HepG2 (cell line): ENCODE measurements around the gene DENND4A. TPM values are rescaled to one million over a fixed set of nuclear protein-coding genes. Genes with fewer than 3 reads are reported as not detected.

ENCODE experiments used
- CSRNP1 ChIP-seq: sonication (generic); formaldehyde crosslinking; IDR thresholded peaks from 2 replicates; pipeline ENCODE4 v1.8.1; 2023; ENCODE audit warnings: mild to moderate bottlenecking, missing genetic modification reagents
- ESRRA ChIP-seq: sonication (generic); formaldehyde crosslinking; IDR thresholded peaks from 2 replicates; pipeline ENCODE4 v1.5.1; 2020; ENCODE audit warnings: mild to moderate bottlenecking, low read depth, missing genetic modification reagents
- FOXC1 ChIP-seq: sonication (generic); formaldehyde crosslinking; IDR thresholded peaks from 2 replicates; pipeline ENCODE4 v1.8.0; 2022; ENCODE audit warnings: mild to moderate bottlenecking, missing genetic modification reagents, borderline replicate concordance
- PATZ1 ChIP-seq: sonication (generic); formaldehyde crosslinking; IDR thresholded peaks from 2 replicates; pipeline ENCODE4 v1.4.0; 2020; ENCODE audit warnings: missing genetic modification reagents
- TGIF2 ChIP-seq: IDR thresholded peaks from 2 replicates; pipeline ENCODE4 v1.6.1; 2016; ENCODE audit warnings: control low read depth, missing compliant biosample characterization
- ZBTB49 ChIP-seq: sonication (generic); formaldehyde crosslinking; IDR thresholded peaks from 2 replicates; pipeline ENCODE4 v1.4.0; 2020; ENCODE audit warnings: missing genetic modification reagents, borderline replicate concordance
- ZNF235 ChIP-seq: sonication (generic); formaldehyde crosslinking; IDR thresholded peaks from 2 replicates; pipeline ENCODE4 v1.8.1; 2023; ENCODE audit warnings: mild to moderate bottlenecking, missing genetic modification reagents, borderline replicate concordance
- ZNF296 ChIP-seq: sonication (generic); formaldehyde crosslinking; conservative IDR thresholded peaks from 2 replicates; pipeline ENCODE4 v1.5.0; 2020; ENCODE audit warnings: mild to moderate bottlenecking, missing genetic modification reagents
- ZNF343 ChIP-seq: sonication (generic); formaldehyde crosslinking; IDR thresholded peaks from 2 replicates; pipeline ENCODE4 v1.4.0; 2020; ENCODE audit warnings: mild to moderate bottlenecking, missing genetic modification reagents
- ZNF558 ChIP-seq: sonication (generic); formaldehyde crosslinking; IDR thresholded peaks from 2 replicates; pipeline ENCODE4 v1.9.0; 2022; ENCODE audit warnings: mild to moderate bottlenecking, missing genetic modification reagents, borderline replicate concordance
- ZNF792 ChIP-seq: IDR thresholded peaks from 2 replicates; pipeline ENCODE4 v1.6.1; 2016
- polyA plus RNA-seq, 8 experiments: library from polyadenylated mRNA; depleted of rRNA in 3 of 8; stranded (reverse) in 7 of 8; unstranded in 1 of 8; fragments of >200 nt; fragmentation: Illumina TruSeq in 4 of 8; extraction: Trizol in 4 of 8; gene quantifications; 2 replicates each; pipeline versions ENCODE4 v1.2.1 to v1.2.3, GENCODE V29; 2011 to 2016; ENCODE audit warnings: low read depth in 4 of 8, missing spikeins in 1 of 8, mixed read lengths in 1 of 8; ENCODE audit not compliant: insufficient read depth in 1 of 8
- total RNA-seq, 5 experiments: library from RNA; depleted of rRNA; stranded (reverse); fragments of >200 nt; fragmentation: Illumina TruSeq; extraction: Trizol; gene quantifications; 2 replicates each; pipeline ENCODE4 v1.2.3, GENCODE V29; 2016; ENCODE audit warnings: low read depth in 1 of 5
- TF ChIP-seq, protein P1 (sequence below): sonication (generic); formaldehyde crosslinking; IDR thresholded peaks from 2 replicates; pipeline ENCODE4 v1.9.0; 2021; ENCODE audit warnings: missing genetic modification reagents, borderline replicate concordance
- TF ChIP-seq, protein P2 (sequence below): IDR thresholded peaks from 2 replicates; pipeline ENCODE4 v1.6.1; 2018; ENCODE audit warnings: missing genetic modification reagents
- TF ChIP-seq, protein P3 (sequence below): sonication (generic); formaldehyde crosslinking; IDR thresholded peaks from 2 replicates; pipeline ENCODE4 v1.5.0; 2020; ENCODE audit warnings: mild to moderate bottlenecking, missing genetic modification reagents

DENND4A gene
- total and polyA plus RNA-seq, 2 of the 13 experiments (the other 11 are each of a cell fraction or from before 2014, with no cell fraction given), result 13.2 to 18.6 TPM

- TF ChIP-seq ZBTB49, result no peak
- TF ChIP-seq ZNF235 (CRISPR knock-in tag), result no peak
- TF ChIP-seq, protein P1, sequence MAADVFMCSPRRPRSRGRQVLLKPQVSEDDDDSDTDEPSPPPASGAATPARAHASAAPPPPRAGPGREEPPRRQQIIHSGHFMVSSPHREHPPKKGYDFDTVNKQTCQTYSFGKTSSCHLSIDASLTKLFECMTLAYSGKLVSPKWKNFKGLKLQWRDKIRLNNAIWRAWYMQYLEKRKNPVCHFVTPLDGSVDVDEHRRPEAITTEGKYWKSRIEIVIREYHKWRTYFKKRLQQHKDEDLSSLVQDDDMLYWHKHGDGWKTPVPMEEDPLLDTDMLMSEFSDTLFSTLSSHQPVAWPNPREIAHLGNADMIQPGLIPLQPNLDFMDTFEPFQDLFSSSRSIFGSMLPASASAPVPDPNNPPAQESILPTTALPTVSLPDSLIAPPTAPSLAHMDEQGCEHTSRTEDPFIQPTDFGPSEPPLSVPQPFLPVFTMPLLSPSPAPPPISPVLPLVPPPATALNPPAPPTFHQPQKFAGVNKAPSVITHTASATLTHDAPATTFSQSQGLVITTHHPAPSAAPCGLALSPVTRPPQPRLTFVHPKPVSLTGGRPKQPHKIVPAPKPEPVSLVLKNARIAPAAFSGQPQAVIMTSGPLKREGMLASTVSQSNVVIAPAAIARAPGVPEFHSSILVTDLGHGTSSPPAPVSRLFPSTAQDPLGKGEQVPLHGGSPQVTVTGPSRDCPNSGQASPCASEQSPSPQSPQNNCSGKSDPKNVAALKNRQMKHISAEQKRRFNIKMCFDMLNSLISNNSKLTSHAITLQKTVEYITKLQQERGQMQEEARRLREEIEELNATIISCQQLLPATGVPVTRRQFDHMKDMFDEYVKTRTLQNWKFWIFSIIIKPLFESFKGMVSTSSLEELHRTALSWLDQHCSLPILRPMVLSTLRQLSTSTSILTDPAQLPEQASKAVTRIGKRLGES, result no peak
- peak; percentile 85; the same call in 1 of the 2 replicates for TF ChIP-seq FOXC1
- TF ChIP-seq PATZ1, result peak; percentile 40; the same call in 1 of the 2 replicates
- TF ChIP-seq ZNF296 (CRISPR knock-in tag), result no peak
- no peak; the same call in none of the 2 replicates for TF ChIP-seq ZNF792
- TF ChIP-seq ZNF558, result no peak
- TF ChIP-seq TGIF2 (CRISPR knock-in tag), result peak; percentile 88
- no peak; the same call in 1 of the 2 replicates for TF ChIP-seq CSRNP1 (CRISPR knock-in tag)
- no peak; the same call in 1 of the 2 replicates for TF ChIP-seq ESRRA (CRISPR knock-in tag)
- TF ChIP-seq, protein P2, sequence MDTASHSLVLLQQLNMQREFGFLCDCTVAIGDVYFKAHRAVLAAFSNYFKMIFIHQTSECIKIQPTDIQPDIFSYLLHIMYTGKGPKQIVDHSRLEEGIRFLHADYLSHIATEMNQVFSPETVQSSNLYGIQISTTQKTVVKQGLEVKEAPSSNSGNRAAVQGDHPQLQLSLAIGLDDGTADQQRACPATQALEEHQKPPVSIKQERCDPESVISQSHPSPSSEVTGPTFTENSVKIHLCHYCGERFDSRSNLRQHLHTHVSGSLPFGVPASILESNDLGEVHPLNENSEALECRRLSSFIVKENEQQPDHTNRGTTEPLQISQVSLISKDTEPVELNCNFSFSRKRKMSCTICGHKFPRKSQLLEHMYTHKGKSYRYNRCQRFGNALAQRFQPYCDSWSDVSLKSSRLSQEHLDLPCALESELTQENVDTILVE (CRISPR knock-in tag), result peak; percentile 80
- TF ChIP-seq ZNF343 (CRISPR knock-in tag), result no peak
- TF ChIP-seq, protein P3, sequence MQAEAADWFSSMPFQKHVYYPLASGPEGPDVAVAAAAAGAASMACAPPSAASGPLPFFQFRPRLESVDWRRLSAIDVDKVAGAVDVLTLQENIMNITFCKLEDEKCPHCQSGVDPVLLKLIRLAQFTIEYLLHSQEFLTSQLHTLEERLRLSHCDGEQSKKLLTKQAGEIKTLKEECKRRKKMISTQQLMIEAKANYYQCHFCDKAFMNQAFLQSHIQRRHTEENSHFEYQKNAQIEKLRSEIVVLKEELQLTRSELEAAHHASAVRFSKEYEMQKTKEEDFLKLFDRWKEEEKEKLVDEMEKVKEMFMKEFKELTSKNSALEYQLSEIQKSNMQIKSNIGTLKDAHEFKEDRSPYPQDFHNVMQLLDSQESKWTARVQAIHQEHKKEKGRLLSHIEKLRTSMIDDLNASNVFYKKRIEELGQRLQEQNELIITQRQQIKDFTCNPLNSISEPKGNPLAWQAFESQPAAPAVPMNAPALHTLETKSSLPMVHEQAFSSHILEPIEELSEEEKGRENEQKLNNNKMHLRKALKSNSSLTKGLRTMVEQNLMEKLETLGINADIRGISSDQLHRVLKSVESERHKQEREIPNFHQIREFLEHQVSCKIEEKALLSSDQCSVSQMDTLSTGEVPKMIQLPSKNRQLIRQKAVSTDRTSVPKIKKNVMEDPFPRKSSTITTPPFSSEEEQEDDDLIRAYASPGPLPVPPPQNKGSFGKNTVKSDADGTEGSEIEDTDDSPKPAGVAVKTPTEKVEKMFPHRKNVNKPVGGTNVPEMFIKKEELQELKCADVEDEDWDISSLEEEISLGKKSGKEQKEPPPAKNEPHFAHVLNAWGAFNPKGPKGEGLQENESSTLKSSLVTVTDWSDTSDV (CRISPR knock-in tag), result 0 out of 2 replicates have a peak, but pooled peaks have one; percentile 32
These were observed at the start of gene DENND4A (continued) for GRCh38 chr15:65792138-65792987.
